Uterus (tissue), 2 donors: Measurements from ENCODE around the gene LMNB1.
"Not testable (repeated sequence)": the region's sequence is repeated elsewhere in the genome, so short reads cannot be mapped to it uniquely, and the experiment has no call there.

ENCODE experiments used
- CTCF ChIP-seq, 4 experiments: fragments of 200-600 bp in 2 of 4; fragments of 450-650 bp in 2 of 4; sonication (generic) in 2 of 4; IDR thresholded peaks; one replicate each; pipeline ENCODE4 v1.5.1; 2016 to 2019; ENCODE audit warnings: antibody characterized with exemption in 4 of 4, mild to moderate bottlenecking in 2 of 4, moderate library complexity in 1 of 4
- POLR2A ChIP-seq, 2 donors: fragments of 450-650 bp; IDR thresholded peaks; one replicate each; pipeline ENCODE4 v1.6.1; 2016; ENCODE audit warnings: antibody characterized with exemption in 2 of 2, mild to moderate bottlenecking in 1 of 2, moderate library complexity in 1 of 2

- not testable (repeated sequence) for TF ChIP-seq CTCF, POLR2A (IDR thresholded peaks at IDR 0.05)
Observed at GRCh38 chr5:126843375-126843774, 66.4 kb downstream of the LMNB1 start.
